Measurements from ENCODE around the gene MYO5A.

- TF ChIP-seq MYNN (tag by site-specific recombination; IDR thresholded peaks at IDR 0.05; ENCODE audit: borderline replicate concordance) (no peak), ZBTB26 (tag by site-specific recombination; optimal IDR thresholded peaks at IDR 0.05) (no peak), ZNF623 (tag by site-specific recombination; IDR thresholded peaks at IDR 0.05) (no peak), KLF1 (tag by site-specific recombination; IDR thresholded peaks at IDR 0.05) (no peak), REST (tag by site-specific recombination; IDR thresholded peaks at IDR 0.05) (no peak), CTCF (tag by site-specific recombination; IDR thresholded peaks at IDR 0.05) (no peak), ZFP3 (tag by site-specific recombination; IDR thresholded peaks at IDR 0.05; ENCODE audit: low read depth) (no peak), ZNF211 (tag by site-specific recombination; IDR thresholded peaks at IDR 0.05; ENCODE audit: low read depth) (no peak), ZFHX2 (tag by site-specific recombination; conservative IDR thresholded peaks at IDR 0.05) (no peak), KLF16 (tag by site-specific recombination; IDR thresholded peaks at IDR 0.05) (no peak), ZNF837 (tag by site-specific recombination; IDR thresholded peaks at IDR 0.05) (no peak)
These were observed 119.9 kb downstream of the MYO5A start for GRCh38 chr15:52408823-52409222.

All from HEK293 (cell line).